Stimulated activated CD4-positive, alpha-beta T cell treated with anti-CD3 and anti-CD28 coated beads, Interleukin-2, amount 100 ng/mL, for 24 hours (primary cell): ENCODE measurements around the gene ERN2.
"Not testable (repeated sequence)": the region's sequence is repeated elsewhere in the genome, so short reads cannot be mapped to it uniquely, and the experiment has no call there.

ENCODE experiments used
- DNase-seq, 2 donors: peaks; one replicate each; pipeline ENCODE4 v3.0.0-alpha.2; 2020

The ERN2 gene

GRCh38 chr16:23712976-23713375 is at the start of gene ERN2:
TSS of gene ERN2 (minus strand) at chr16:23713222. CDS start at chr16:23713187, 35 bp downstream.
- DNase-seq = no peak

GRCh38 chr16:23757937-23758619 is 45.1 kb upstream of the ERN2 start:
- DNase-seq = no peak

- DNase-seq = no peak
These were observed 44.1 kb upstream of the ERN2 start for GRCh38 chr16:23757116-23757515.

GRCh38 chr16:23755484-23755809 is 42.4 kb upstream of the ERN2 start:
- DNase-seq = no peak

- peak in 1 of 2 donors; percentile 10 for DNase-seq
These were observed 41.8 kb upstream of the ERN2 start, which contains the start of gene CHP2 for GRCh38 chr16:23754594-23755483. TSS of gene CHP2 (plus strand) at chr16:23755026. CDS start at chr16:23755050, 24 bp downstream.

GRCh38 chr16:23753908-23754593 is 41.0 kb upstream of the ERN2 start:
- no peak for DNase-seq

GRCh38 chr16:23751053-23751452 is 38.0 kb upstream of the ERN2 start:
- not testable (repeated sequence) for DNase-seq

GRCh38 chr16:23748630-23749029 is 35.6 kb upstream of the ERN2 start:
- DNase-seq = no peak

GRCh38 chr16:23745263-23745662 is 32.2 kb upstream of the ERN2 start:
- DNase-seq = no peak

- DNase-seq = no peak
These were observed 29.7 kb upstream of the ERN2 start for GRCh38 chr16:23742766-23743165.

GRCh38 chr16:23741675-23742303 is 28.8 kb upstream of the ERN2 start:
- no peak for DNase-seq

- DNase-seq = no peak
These were observed 26.5 kb upstream of the ERN2 start for GRCh38 chr16:23739516-23739915.

- not testable (repeated sequence) for DNase-seq
These were observed 24.5 kb upstream of the ERN2 start for GRCh38 chr16:23737423-23738028.

GRCh38 chr16:23734176-23734893 is 21.3 kb upstream of the ERN2 start:
- no peak for DNase-seq

GRCh38 chr16:23729503-23730424 is 16.7 kb upstream of the ERN2 start:
- DNase-seq = no peak

- no peak for DNase-seq
These were observed 15.1 kb upstream of the ERN2 start for GRCh38 chr16:23728112-23728477.

GRCh38 chr16:23726710-23727109 is 13.7 kb upstream of the ERN2 start:
- no peak for DNase-seq

- DNase-seq = no peak
These were observed 11.7 kb upstream of the ERN2 start for GRCh38 chr16:23724785-23725131.

GRCh38 chr16:23724096-23724784 is 11.2 kb upstream of the ERN2 start:
- no peak for DNase-seq

- not testable (repeated sequence) for DNase-seq
These were observed 9.7 kb upstream of the ERN2 start for GRCh38 chr16:23722613-23723240.
